GM08714 (cell line): ENCODE measurements around the gene NECAB3.

Source experiments
- H3K4me3 ChIP-seq: fragments of 200-500 bp; sonication (Bioruptor generic); 2 replicates; pipeline ENCODE4 v1.5.1; 2014; ENCODE audit warnings: mild to moderate bottlenecking, low read length, inconsistent platforms
- ZNF274 ChIP-seq: IDR thresholded peaks from 2 replicates; pipeline ENCODE4 v1.6.1; 2012; ENCODE audit warnings: mild to moderate bottlenecking, low read depth, low read length

Gene NECAB3

DNA sequence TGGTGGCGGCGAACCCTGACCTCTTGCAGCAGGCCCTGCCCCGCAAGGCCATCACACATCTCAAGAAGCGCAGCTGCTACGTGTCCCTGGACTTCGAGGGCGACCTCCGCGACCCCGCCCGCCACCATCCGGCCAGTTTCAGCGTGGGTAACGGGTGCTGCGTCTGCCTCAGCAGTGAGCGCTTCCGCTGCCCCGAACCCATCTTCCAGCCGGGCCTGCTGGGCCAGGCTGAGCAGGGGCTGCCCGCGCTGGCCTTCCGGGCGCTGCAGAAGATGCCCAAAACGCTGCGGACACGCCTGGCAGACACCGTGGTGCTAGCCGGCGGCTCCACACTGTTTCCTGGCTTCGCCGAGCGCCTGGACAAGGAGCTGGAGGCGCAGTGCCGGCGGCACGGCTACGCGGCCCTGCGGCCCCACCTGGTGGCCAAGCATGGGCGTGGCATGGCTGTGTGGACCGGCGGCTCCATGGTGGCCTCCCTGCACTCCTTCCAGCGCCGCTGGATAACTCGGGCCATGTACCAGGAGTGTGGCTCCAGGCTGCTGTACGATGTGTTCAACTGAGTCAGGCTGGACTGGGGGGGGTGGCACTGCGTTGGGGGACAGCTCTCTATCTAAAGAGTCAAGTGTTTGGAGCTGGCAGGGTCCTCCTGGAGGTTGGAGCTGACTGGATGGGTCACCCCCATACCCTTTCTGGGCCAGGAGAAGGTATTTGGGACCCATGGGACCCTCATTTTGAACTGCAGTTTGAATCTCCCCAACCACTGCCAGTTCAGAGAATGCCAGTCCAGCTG, 6.4 kb downstream of the NECAB3 start:
- peak overlapping the region; percentile 55; the same call in 1 of the 2 replicates for H3K4me3 ChIP-seq
- no peak for TF ChIP-seq ZNF274

DNA sequence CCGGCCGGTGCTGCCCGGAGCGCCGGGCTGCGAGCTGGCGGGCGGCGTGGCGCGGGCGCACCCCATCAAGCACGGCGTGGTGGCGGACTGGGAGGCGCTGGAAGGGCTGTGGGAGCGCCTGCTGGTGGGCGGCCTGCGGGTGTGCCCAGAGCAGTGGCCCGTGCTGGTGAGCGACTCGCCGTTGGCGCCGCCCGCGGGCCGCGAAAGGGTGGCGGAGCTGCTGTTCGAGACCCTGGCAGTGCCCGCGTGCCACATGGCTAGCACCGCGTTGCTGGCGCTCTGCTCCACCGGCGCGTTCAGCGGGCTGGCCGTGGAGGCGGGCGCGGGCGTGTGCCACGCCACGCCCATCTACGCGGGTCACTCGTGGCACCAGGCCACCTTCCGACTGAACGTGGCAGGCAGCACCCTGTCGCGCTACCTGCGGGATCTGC, 7.0 kb downstream of the NECAB3 start:
- no peak for TF ChIP-seq ZNF274
- peak overlapping the region; percentile 55; the same call in 1 of the 2 replicates for H3K4me3 ChIP-seq

DNA sequence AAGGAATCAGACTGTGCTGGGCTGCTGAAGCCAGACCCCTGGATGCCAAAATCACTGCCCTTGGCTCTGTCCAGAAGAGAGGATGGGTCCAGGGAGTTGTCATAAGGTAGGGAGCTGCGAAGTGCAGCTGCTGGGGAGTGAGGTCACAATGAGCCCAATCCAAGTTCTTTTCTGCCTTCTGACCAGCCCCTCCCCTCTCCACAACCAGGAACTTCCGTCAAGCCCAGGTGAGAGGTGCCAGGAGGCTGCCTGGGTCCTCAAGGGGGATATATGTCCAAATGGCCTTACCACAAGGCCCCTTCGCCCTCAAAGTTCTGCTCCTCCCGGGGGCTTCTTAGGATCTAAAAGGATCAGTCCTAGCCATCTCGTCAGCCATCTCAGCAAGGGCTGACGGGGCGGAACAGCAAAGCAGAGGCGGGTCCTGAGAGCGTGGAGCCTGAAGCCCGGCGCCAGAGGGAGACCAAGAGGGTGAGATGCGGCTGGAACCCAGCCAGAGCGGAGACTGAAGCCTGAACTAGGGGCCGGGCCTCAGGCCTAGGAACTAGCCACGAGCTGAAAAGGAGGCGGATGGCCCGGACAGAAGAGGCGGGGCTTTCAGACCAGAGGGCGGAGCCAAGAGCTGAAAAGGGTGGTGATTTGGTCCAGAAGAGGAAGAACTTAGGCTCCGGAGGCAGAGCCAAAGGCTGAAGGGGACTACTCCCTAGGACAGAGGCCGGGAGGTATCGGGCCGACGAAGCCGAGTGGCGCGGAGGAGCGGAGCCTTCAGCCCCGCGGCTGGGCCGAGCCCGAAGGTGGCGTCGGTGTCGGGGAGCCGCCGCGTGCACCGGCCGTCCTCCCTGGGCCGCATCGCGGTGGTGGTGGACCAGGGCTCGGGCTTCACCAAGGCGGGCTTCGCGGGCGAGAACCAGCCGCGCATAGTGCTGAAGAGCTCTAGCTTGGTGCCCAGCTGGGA, 7.7 kb downstream of the NECAB3 start, which contains the start of gene ACTL10:
TSS of gene ACTL10 (plus strand) at position 651 of the 952 bp plus-strand sequence. CDS start 555 bp downstream, outside the sequence.
- TF ChIP-seq ZNF274, result no peak
- peak within 1 kb of the TSS; percentile 55; the same call in 1 of the 2 replicates for H3K4me3 ChIP-seq

DNA sequence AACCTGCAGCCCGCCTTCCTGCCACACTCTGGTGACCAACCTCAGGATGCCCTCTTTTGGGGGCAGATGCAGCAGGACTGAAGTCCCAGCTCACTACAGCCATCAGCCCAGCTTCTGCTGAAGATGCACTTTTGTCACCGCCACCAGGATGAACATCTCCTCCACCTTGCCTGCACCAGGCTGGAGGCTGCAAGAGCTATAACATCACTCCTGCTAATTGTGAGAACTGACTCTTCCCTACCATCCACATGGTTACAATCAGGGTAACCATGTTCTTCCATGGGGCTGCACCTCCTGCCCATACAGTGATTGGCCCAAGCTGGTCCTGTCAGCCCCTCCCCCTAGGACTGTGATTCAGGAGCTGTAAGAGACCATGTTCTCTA, 9.5 kb downstream of the NECAB3 start:
- no peak overlapping the region for H3K4me3 ChIP-seq
- no peak for TF ChIP-seq ZNF274

DNA sequence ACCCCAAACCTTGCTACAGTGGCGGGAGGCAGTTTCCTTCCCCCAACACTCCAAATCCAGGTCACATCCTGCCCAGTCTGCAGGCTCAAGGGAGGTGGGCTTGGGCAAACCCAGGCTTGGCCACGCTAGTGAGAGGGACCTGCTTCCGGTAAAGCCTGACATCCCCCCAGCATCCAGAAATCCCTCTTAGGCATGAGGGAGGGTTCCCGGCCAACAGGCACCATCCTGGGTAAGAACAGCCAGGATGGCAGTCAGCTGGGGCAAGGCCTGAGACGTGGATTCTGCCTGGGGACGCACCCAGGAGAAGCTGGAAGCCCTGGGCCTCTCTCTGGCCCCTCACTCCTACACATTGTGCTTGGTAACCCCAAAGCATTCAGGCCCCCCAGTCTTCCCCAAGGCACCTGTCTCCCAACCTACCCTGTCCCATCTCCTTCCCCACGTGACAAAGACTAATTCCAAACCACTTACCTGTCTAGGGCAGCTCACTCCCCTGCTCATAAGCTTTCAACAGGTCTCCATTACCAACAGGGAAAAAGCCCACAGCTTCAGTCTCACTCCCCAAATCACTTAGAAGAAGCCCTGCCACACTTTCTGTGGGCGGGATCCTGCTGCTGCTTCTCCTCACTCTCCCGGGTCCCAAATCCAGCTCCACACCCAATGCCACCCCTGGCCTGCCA, 10.0 kb downstream of the NECAB3 start:
- TF ChIP-seq ZNF274, result no peak
- H3K4me3 ChIP-seq, result peak overlapping the region; percentile 69; the same call in 1 of the 2 replicates

DNA sequence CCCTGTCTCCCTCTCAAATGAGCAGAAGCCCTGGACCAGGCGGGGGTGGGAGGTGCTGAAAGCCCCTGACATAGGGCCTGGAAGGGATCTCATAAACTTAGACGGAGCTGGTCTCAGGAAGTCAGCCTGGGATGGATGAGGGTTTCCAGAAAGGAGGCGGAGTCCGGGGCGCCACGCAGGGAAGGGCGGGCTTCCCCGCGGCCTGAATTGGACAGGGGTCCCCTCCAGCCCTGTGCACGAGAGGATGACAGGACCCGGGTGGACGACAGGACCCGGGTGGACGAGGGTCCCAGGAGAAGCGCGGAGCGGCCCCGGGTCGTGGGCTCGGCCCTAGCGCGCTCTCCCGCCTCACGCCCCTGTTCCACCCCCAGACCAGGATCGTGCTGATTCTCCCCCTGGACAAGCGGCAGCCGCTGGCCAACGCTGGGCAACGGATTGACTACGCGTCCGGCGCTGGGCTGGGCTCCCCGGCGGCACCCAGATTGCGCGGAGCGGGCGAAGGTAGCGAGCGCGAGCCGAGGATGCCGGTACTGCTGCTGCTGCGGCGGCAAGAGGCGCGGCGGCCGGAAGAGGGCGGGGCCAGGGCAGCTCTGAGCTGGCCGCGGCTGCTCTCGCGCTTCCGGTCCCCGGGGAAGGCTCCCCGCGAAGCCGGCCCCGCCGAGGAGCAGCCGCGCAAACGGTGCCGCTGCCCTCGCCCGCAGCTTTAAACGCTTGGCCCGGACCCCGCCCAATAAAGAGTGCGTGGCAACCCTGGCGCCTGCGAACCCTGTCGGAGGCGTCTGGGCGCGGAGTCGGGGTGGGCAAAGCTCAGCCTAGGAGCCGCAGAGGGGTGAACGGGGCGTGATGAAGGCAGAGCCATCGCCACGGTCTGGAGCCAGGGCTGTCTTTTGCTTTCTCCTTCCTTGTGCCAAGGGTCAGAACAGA, 10.8 kb downstream of the NECAB3 start:
- no peak for TF ChIP-seq ZNF274

DNA sequence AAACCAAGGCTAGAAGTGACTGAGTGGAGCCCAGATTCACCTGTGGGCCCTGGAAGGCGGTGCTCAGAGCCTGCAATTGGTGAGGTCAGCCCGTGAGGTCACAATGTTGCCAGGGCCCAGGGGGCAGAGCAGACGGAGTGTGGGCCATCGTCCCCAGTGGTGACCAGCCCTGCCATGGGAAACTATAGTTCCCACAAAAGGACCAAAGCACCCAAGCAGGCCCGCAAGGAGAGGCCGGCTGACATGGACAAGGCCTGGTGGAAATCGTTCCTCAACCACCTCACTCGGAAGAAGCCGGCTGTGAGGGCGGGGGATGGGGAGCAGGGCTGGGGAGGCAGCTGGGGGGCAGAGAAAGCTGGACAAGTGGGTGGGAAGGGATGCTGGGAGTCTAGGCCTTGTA, 12.1 kb downstream of the NECAB3 start, which contains the start of gene C20orf144:
TSS of gene C20orf144 (plus strand) at position 156 of the 400 bp plus-strand sequence. CDS start at position 175, 19 bp downstream.
- no peak for TF ChIP-seq ZNF274

More for the DNA sequence above, 10.8 kb downstream of the NECAB3 start:
- H3K4me3 ChIP-seq, result peak overlapping the region; percentile 69; the same call in 1 of the 2 replicates

DNA sequence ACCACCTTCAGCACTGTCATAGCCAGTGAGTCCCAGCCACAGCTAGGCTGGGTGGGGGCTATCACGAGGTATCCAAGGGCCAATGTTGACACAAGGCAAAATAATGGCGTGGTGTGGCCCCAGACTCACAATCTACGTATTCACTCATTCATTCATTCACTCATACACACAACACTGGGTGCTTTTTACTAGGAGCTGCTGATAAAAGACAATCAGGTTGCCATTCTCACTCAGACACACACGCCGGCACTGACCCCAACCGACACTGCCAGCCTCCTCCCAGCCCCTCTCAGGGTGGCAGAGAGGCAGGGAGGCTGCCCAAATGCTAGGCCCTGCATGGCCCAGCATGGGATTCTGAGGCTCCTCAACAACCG, 13.6 kb downstream of the NECAB3 start:
- H3K4me3 ChIP-seq, result no peak overlapping the region
- TF ChIP-seq ZNF274, result no peak

More for the DNA sequence above, 12.1 kb downstream of the NECAB3 start, which contains the start of gene C20orf144:
- peak within 1 kb of the TSS; percentile 69; the same call in 1 of the 2 replicates for H3K4me3 ChIP-seq

DNA sequence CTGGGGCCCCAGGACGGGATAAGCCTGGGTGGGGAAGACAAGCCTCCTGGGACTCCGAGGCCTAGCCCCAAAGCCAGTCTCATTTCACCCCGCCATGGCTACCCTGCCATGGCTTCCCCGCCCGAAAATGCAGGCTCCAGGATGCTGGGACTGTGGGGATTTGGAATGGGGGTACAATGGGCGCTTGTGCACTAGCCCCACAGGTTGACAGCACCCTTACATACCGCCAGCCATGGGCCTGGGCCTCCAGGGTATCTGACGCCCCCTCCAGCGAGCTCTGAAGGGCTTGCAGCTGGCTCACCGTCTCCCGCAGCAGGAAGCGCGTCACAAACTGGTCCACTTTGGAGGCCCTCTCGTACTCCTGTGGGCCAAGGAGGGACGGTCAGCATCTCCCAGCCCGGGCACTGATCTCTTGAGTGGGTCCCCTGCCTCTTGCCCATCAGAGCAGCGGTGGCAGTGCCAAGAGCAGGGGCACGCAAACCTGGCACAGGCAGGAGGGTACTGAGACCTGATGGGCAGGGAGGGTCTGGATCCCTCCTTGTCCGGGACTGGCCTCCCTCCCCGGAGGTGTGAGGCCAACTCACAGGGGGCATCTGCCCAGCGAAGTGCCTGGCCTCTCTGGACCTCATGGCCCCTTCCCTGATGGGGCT, 14.1 kb downstream of the NECAB3 start:
- no peak overlapping the region for H3K4me3 ChIP-seq
- no peak for TF ChIP-seq ZNF274

DNA sequence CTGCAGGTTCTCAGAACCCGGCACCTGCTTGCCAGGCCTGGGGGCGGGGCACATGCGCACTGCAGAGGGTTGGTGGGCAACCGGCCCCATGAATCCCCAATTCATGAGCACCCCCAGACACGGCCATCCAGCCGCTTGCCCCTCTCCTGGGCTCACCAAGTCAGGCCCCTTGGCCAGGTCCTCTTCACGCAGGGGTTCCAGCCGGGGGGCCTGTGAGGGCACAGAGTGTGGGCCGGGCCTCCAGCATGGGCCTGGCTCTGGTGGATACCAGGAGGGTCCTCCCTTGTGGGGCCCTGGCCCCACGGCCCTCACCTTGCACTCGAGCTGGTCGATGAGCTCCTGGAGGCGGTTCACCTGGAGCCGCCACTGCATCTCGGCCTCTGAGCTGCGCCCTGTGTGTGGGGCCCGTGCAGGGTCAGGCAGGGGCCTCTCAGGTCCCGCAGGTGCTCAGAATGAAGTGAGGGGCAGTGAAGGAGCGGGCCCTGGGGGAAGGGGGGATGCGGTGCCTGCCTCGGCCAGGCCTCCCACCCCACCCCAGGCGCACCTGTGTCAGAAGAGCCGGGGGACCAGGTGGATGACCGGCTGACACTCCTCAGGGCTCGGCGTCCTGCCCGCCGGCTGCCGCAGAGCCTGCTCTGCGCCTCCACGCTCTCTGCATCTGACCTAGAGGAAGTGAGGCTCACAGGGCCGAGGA, 14.7 kb downstream of the NECAB3 start:
- H3K4me3 ChIP-seq, result no peak overlapping the region

DNA sequence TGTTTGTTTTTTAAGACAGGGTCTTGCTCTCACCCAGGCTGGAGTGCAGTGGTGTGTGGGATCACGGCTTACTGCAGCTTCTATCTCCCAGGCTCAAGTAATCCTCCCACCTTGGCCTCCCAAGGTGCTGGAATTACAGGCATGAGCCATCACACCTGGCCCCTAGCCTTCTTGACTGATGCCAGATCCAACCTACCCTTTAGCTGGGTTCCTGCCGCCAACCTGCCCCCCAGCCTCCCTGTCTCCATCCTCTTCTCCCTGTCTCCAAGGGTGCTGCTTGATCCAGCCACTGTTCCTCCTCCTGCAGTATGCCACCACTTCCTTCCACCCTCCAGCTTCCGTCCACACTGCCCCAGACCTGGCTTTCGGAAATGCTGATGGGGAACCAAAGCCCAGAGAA, 15.3 kb downstream of the NECAB3 start:
- no peak for TF ChIP-seq ZNF274
- H3K4me3 ChIP-seq, result no peak overlapping the region

More for the DNA sequence above, 14.7 kb downstream of the NECAB3 start:
- no peak for TF ChIP-seq ZNF274

DNA sequence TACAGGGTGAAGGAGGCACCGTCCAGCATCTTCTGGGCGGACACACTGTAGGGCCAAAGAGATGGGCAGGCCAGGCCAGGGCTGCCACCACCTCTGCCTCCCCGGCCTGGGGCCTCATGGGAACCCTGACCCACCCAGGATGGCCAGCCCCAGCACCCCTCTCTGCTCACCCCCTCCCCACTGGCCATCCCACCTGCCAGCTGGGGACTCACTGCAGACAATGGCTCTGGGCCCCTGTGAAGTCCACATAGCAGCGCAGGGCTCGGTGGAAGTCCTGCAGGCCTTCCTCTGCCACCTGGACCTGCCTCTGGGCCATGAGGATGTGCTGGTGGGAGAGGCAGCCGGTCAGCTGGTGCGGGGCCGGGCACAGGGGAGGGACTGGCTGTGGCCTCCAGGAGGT, 15.7 kb downstream of the NECAB3 start:
- no peak for TF ChIP-seq ZNF274
- no peak overlapping the region for H3K4me3 ChIP-seq
